GM18505 (cell line): ENCODE data around the gene CARD8.

Experiments
- ATAC-seq: cut with Tn5 transposase; IDR thresholded peaks from one replicate; pipeline ENCODE4 v1.9.1; 2021; ENCODE audit not compliant: unreplicated experiment
- POLR2A ChIP-seq: IDR thresholded peaks from 4 replicates; pipeline ENCODE4 v1.6.1; 2011; ENCODE audit warnings: borderline replicate concordance; ENCODE audit not compliant: insufficient read depth, insufficient read length; ENCODE audit errors: extremely low read depth

CARD8 gene

DNA sequence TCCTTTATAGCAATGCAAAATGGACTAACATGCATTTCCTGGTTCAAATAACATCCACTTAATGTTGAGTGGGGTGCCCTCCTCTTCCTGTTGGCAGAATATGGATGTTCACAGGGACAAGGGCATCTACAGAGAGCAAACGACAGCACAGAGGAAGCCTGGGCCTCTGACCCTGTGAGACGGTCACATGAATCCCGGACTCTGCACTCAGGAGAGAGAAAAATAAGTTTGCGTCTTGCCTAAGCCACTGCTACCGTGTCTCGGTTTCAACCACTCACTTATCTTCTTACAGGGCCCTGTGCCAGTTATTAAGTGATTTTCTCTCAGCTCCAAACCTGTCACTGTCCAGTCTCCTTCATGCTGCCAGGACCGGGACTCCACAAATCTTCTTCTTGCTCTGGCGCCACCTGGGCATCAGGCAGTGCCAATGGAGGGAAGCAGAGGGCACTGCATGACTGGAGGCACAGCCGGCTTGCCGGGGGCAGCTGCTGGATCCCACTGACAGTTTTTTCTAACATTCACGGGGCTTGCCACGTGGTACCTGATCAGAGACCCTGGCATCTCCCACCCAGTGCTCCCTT lies 97.4 kb downstream of the CARD8 start:
- no peak for ATAC-seq

More for the DNA sequence above, 97.4 kb downstream of the CARD8 start:
- TF ChIP-seq POLR2A = no peak
